Measurements from ENCODE around the gene ERP44. TPM values are rescaled to one million over a fixed set of nuclear protein-coding genes. Genes with fewer than 3 reads are reported as not detected.

The ERP44 gene
- polyA plus RNA-seq, 1 of the 3 experiments (the other 2 are of a cell fraction): 10.0 TPM

DNA sequence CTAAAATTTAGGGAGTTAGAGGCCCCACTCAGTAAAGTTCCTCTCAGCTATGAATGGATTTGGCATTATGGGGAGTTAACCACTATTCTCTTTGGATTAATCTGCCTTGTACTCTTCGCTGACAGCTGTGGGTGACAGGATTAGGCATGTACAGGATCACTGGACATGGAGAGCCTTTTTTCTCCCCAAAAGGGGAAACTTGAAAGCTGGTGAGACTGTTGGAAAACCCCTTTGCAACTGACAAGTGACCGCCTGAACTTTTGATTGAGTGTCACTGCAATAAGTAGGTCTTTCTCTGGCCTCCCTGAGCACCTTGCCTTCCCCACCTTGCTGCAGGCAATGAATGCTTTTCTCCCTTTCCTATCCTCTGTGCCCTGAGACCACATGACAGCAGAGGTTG, 68.3 kb downstream of the ERP44 start (continued):
- TF ChIP-seq, protein P1, sequence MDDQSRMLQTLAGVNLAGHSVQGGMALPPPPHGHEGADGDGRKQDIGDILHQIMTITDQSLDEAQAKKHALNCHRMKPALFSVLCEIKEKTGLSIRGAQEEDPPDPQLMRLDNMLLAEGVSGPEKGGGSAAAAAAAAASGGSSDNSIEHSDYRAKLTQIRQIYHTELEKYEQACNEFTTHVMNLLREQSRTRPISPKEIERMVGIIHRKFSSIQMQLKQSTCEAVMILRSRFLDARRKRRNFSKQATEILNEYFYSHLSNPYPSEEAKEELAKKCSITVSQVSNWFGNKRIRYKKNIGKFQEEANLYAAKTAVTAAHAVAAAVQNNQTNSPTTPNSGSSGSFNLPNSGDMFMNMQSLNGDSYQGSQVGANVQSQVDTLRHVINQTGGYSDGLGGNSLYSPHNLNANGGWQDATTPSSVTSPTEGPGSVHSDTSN (IDR thresholded peaks at IDR 0.05): no peak
- no peak for TF ChIP-seq GATA2 (CRISPR knock-in tag; IDR thresholded peaks at IDR 0.05)

DNA sequence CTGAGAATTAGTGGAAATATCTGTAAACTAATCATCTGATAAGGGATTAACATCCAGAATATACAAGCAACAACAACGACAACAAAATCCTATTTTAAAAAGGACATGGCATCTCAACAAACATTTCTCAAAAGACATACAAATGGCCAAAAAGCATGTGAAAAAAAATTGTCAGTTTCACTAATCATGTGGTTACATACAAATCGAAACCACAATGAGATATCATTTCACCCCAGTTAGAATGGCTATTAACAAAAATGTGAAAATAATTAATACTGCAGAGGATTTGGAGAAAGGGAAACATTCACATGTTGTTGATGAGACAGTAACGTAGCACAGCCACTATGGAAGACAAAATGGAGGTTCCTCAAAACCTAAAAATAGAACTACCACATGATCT, 69.5 kb downstream of the ERP44 start:
- no peaks in the 10 kb centered on the region for H3K27me3 ChIP-seq (ENCODE audit: insufficient read depth)
- H3K4me2 ChIP-seq: no peak overlapping the region
- peaks cover 7 to 39% of the 10 kb centered on the region in 2 experiments for H3K36me3 ChIP-seq (replicated peaks in 1 of 2; ENCODE audit: control insufficient read depth in 1 of 2, insufficient read depth in 2 of 2, low read length in 1 of 2)
- H3K27ac ChIP-seq (ENCODE audit: low read depth in 2 of 2, low read length in 1 of 2): no peak overlapping the region
- POLR2A ChIA-PET: no interaction called here
- no peaks in the 10 kb centered on the region; the same call in 1 of the 2 replicates for H4K20me1 ChIP-seq (ENCODE audit: insufficient read depth)
- H3K79me2 ChIP-seq (ENCODE audit: insufficient read depth): peaks cover 17% of the 10 kb centered on the region; the same call in 1 of the 2 replicates
- no peak overlapping the region for H2AFZ ChIP-seq (ENCODE audit: low read depth)
- DNase-seq: no peak
- H3K9ac ChIP-seq: no peak overlapping the region
- TF ChIP-seq NFIC (IDR thresholded peaks at IDR 0.05; ENCODE audit: borderline replicate concordance) (no peak), FOSL2 (IDR thresholded peaks at IDR 0.05; ENCODE audit: borderline replicate concordance, low read depth) (no peak), SIN3A (IDR thresholded peaks at IDR 0.05; ENCODE audit: borderline replicate concordance, low read depth, low read length) (no peak), CHD2 (IDR thresholded peaks at IDR 0.05; ENCODE audit: low read length, partially characterized antibody) (no peak), EZH2phosphoT487 (IDR thresholded peaks at IDR 0.05; ENCODE audit: borderline replicate concordance, low read depth) (no peak), EP300 (IDR thresholded peaks at IDR 0.05; ENCODE audit: borderline replicate concordance in 1 of 2, low read depth in 1 of 2, low read length in 1 of 2) (no peak), YY1 (IDR thresholded peaks at IDR 0.05; ENCODE audit: low read depth) (no peak), SMC3 (IDR thresholded peaks at IDR 0.05; ENCODE audit: low read depth, low read length) (no peak), RCOR1 (IDR thresholded peaks at IDR 0.05; ENCODE audit: low read length) (no peak), MEF2A (IDR thresholded peaks at IDR 0.05; ENCODE audit: borderline replicate concordance, low read depth) (no peak), JUND (IDR thresholded peaks at IDR 0.05) (no peak), TAF1 (IDR thresholded peaks at IDR 0.05; ENCODE audit: borderline replicate concordance, low read depth, low read length) (no peak)
- TF ChIP-seq, protein P2, sequence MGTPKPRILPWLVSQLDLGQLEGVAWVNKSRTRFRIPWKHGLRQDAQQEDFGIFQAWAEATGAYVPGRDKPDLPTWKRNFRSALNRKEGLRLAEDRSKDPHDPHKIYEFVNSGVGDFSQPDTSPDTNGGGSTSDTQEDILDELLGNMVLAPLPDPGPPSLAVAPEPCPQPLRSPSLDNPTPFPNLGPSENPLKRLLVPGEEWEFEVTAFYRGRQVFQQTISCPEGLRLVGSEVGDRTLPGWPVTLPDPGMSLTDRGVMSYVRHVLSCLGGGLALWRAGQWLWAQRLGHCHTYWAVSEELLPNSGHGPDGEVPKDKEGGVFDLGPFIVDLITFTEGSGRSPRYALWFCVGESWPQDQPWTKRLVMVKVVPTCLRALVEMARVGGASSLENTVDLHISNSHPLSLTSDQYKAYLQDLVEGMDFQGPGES (IDR thresholded peaks at IDR 0.05; ENCODE audit: low read depth, low read length): no peak
- TF ChIP-seq, protein P3, sequence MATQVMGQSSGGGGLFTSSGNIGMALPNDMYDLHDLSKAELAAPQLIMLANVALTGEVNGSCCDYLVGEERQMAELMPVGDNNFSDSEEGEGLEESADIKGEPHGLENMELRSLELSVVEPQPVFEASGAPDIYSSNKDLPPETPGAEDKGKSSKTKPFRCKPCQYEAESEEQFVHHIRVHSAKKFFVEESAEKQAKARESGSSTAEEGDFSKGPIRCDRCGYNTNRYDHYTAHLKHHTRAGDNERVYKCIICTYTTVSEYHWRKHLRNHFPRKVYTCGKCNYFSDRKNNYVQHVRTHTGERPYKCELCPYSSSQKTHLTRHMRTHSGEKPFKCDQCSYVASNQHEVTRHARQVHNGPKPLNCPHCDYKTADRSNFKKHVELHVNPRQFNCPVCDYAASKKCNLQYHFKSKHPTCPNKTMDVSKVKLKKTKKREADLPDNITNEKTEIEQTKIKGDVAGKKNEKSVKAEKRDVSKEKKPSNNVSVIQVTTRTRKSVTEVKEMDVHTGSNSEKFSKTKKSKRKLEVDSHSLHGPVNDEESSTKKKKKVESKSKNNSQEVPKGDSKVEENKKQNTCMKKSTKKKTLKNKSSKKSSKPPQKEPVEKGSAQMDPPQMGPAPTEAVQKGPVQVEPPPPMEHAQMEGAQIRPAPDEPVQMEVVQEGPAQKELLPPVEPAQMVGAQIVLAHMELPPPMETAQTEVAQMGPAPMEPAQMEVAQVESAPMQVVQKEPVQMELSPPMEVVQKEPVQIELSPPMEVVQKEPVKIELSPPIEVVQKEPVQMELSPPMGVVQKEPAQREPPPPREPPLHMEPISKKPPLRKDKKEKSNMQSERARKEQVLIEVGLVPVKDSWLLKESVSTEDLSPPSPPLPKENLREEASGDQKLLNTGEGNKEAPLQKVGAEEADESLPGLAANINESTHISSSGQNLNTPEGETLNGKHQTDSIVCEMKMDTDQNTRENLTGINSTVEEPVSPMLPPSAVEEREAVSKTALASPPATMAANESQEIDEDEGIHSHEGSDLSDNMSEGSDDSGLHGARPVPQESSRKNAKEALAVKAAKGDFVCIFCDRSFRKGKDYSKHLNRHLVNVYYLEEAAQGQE (IDR thresholded peaks at IDR 0.05; ENCODE audit: low read depth, low read length): no peak
- H3K9me3 ChIP-seq: 0 out of 2 replicates have a peak, but pooled peaks cover 5% of the 10 kb centered on the region
- H3K4me1 ChIP-seq (ENCODE audit: control insufficient read depth in 1 of 2, insufficient read depth in 2 of 2, low read depth in 1 of 2, low read length in 1 of 2): no peaks in the 10 kb centered on the region; a peak in 1 of 4 replicates
- WGBS (ENCODE audit: low lambda C conversion rate): 93% methylated on average over 3 of the region's 3 CpGs
- H3K4me3 ChIP-seq (ENCODE audit: low read depth in 2 of 2, low read length in 1 of 2): no peak overlapping the region
- no peaks in the 10 kb centered on the region for H3K9me2 ChIP-seq
- CTCF ChIA-PET: interaction anchor here (0.6 to 1.1 kb wide), 2 partner anchors 190 to 276 kb away, joined by 3 read pairs; no protein-coding TSS in a partner anchor
- no peaks in the 10 kb centered on the region for H3F3A ChIP-seq (replicated peaks; ENCODE audit: insufficient read depth)

All from SK-N-SH (cell line).